Right kidney (tissue), 1 donor: Measurements from ENCODE around the gene EPN3.

Experiments
- DNase-seq: peaks from one replicate; pipeline ENCODE4 v3.0.0-alpha.2; 2016

EPN3 gene

GRCh38 chr17:50566886-50567285 lies 34.4 kb downstream of the EPN3 start:
- no peak for DNase-seq

- DNase-seq, result no peak
Observed at GRCh38 chr17:50568659-50569058, 36.1 kb downstream of the EPN3 start.

- DNase-seq, result no peak
Observed at GRCh38 chr17:50569592-50569991, 37.1 kb downstream of the EPN3 start.

- DNase-seq, result no peak
Observed at GRCh38 chr17:50570032-50570431, 37.5 kb downstream of the EPN3 start.

GRCh38 chr17:50570528-50570927 lies 38.0 kb downstream of the EPN3 start:
- DNase-seq, result no peak

GRCh38 chr17:50571681-50572080 lies 39.1 kb downstream of the EPN3 start:
- DNase-seq, result no peak

- DNase-seq, result no peak
Observed at GRCh38 chr17:50572541-50572940, 40.0 kb downstream of the EPN3 start.

GRCh38 chr17:50573866-50574611 lies 41.5 kb downstream of the EPN3 start:
- no peak for DNase-seq

- no peak for DNase-seq
Observed at GRCh38 chr17:50575581-50576210, 43.2 kb downstream of the EPN3 start.

GRCh38 chr17:50576864-50577263 lies 44.3 kb downstream of the EPN3 start:
- DNase-seq, result no peak

GRCh38 chr17:50577451-50577954 lies 45.0 kb downstream of the EPN3 start:
- no peak for DNase-seq

GRCh38 chr17:50578173-50578572 lies 45.6 kb downstream of the EPN3 start:
- no peak for DNase-seq

GRCh38 chr17:50579399-50579798 lies 46.9 kb downstream of the EPN3 start:
- DNase-seq, result no peak

- DNase-seq, result no peak
Observed at GRCh38 chr17:50580646-50581045, 48.1 kb downstream of the EPN3 start.

GRCh38 chr17:50581316-50581715 lies 48.8 kb downstream of the EPN3 start:
- DNase-seq, result no peak

GRCh38 chr17:50582741-50583140 lies 50.2 kb downstream of the EPN3 start:
- no peak for DNase-seq

GRCh38 chr17:50583641-50584040 lies 51.1 kb downstream of the EPN3 start:
- no peak for DNase-seq

GRCh38 chr17:50584116-50584515 lies 51.6 kb downstream of the EPN3 start:
- no peak for DNase-seq

GRCh38 chr17:50584749-50585148 lies 52.2 kb downstream of the EPN3 start:
- no peak for DNase-seq

GRCh38 chr17:50585346-50585745 lies 52.8 kb downstream of the EPN3 start:
- DNase-seq, result no peak

GRCh38 chr17:50585891-50586290 lies 53.4 kb downstream of the EPN3 start:
- DNase-seq, result no peak

- DNase-seq, result no peak
Observed at GRCh38 chr17:50586421-50587247, 54.1 kb downstream of the EPN3 start.

GRCh38 chr17:50587571-50587970 lies 55.0 kb downstream of the EPN3 start:
- no peak for DNase-seq
